SK-N-SH (cell line): ENCODE measurements around the gene SEC23IP. TPM values are rescaled to one million over a fixed set of nuclear protein-coding genes. Genes with fewer than 3 reads are reported as not detected.

Experiments used
- CTCF ChIA-PET: fragments of 300-600, 350-600 bp; formaldehyde crosslinking; extraction: SDS; loops from one replicate; lab custom pipeline; 2021; lab: Yijun Ruan, JAX
- POLR2A ChIA-PET: fragments of 350-600 bp; sonication (Branson Sonifier 250); formaldehyde crosslinking; extraction: SDS; loops from one replicate; lab custom pipeline; 2020; ENCODE audit warnings: antibody characterized with exemption, inconsistent platforms; lab: Yijun Ruan, JAX
- DNase-seq: peaks from one replicate; pipeline ENCODE4 v3.0.0; 2012
- H2AFZ ChIP-seq: fragments of 200-600 bp; sonication (generic); 2 replicates; pipeline ENCODE4 v1.8.1; 2016; ENCODE audit warnings: antibody characterized with exemption, mild to moderate bottlenecking, low read depth
- H3F3A ChIP-seq: fragments of 200-600 bp; sonication (generic); replicated peaks from 2 replicates; pipeline ENCODE3; 2016; ENCODE audit warnings: antibody characterized with exemption, mild to moderate bottlenecking; ENCODE audit not compliant: insufficient read depth
- H3K27ac ChIP-seq, 2 experiments: fragments of 200-500 bp in 1 of 2; fragments of 200-600 bp in 1 of 2; sonication (Bioruptor generic) in 1 of 2; sonication (generic), shearing (Covaris generic) in 1 of 2; 2 replicates each; pipeline versions ENCODE4 v1.5.1 to v1.6.1; 2014 to 2016; ENCODE audit warnings: low read depth in 2 of 2, inconsistent platforms in 1 of 2, low read length in 1 of 2, mild to moderate bottlenecking in 1 of 2, mixed read lengths in 1 of 2
- H3K27me3 ChIP-seq: fragments of 200-600 bp; sonication (generic), shearing (Covaris generic); 2 replicates; pipeline ENCODE4 v1.6.1; 2016; ENCODE audit warnings: mixed run types; ENCODE audit not compliant: insufficient read depth
- H3K36me3 ChIP-seq, 2 experiments: fragments of 200-500 bp in 1 of 2; fragments of 200-600 bp in 1 of 2; sonication (Bioruptor generic) in 1 of 2; sonication (generic) in 1 of 2; replicated peaks in 1 of 2; 2 replicates each; pipeline versions ENCODE3 to v1.5.1; 2014 to 2016; ENCODE audit warnings: low read length in 1 of 2, mild to moderate bottlenecking in 1 of 2; ENCODE audit not compliant: insufficient read depth in 2 of 2, control insufficient read depth in 1 of 2
- H3K4me1 ChIP-seq, 2 experiments: fragments of 200-500 bp in 1 of 2; fragments of 200-600 bp in 1 of 2; sonication (Bioruptor generic) in 1 of 2; sonication (generic), shearing (Covaris generic) in 1 of 2; 2 replicates each; pipeline versions ENCODE4 v1.5.1 to v1.6.1; 2014 to 2016; ENCODE audit warnings: low read depth in 1 of 2, low read length in 1 of 2, mixed run types in 1 of 2; ENCODE audit not compliant: insufficient read depth in 2 of 2, control insufficient read depth in 1 of 2
- H3K4me2 ChIP-seq: fragments of 200-600 bp; sonication (generic), shearing (Covaris generic); 2 replicates; pipeline ENCODE4 v1.6.1; 2017; ENCODE audit warnings: mixed run types
- H3K4me3 ChIP-seq, 2 experiments: fragments of 200-500 bp in 1 of 2; fragments of 200-600 bp in 1 of 2; sonication (Bioruptor generic) in 1 of 2; sonication (generic), shearing (Covaris generic) in 1 of 2; 2 replicates each; pipeline versions ENCODE4 v1.5.1 to v1.8.1; 2014 to 2016; ENCODE audit warnings: low read depth in 2 of 2, inconsistent platforms in 1 of 2, low read length in 1 of 2, mild to moderate bottlenecking in 1 of 2, mixed read lengths in 1 of 2, moderate library complexity in 1 of 2
- H3K79me2 ChIP-seq: fragments of 200-600 bp; sonication (generic); 2 replicates; pipeline ENCODE4 v1.8.1; 2017; ENCODE audit warnings: mild to moderate bottlenecking; ENCODE audit not compliant: insufficient read depth
- H3K9ac ChIP-seq: fragments of 200-600 bp; sonication (generic); 2 replicates; pipeline ENCODE4 v1.6.1; 2017; ENCODE audit warnings: mixed run types
- H3K9me2 ChIP-seq: fragments of 200-600 bp; sonication (generic); 2 replicates; pipeline ENCODE4 v1.6.1; 2017; ENCODE audit warnings: mixed run types
- H3K9me3 ChIP-seq: fragments of 200-600 bp; sonication (generic); 2 replicates; pipeline ENCODE4 v1.6.1; 2017; ENCODE audit warnings: mixed run types, mild to moderate bottlenecking, moderate library complexity
- H4K20me1 ChIP-seq: fragments of 200-600 bp; sonication (generic); 2 replicates; pipeline ENCODE4 v1.6.1; 2017; ENCODE audit warnings: mild to moderate bottlenecking, mixed run types; ENCODE audit not compliant: insufficient read depth
- ELF1 ChIP-seq: IDR thresholded peaks from 2 replicates; pipeline ENCODE4 v1.4.0; 2012
- EZH2phosphoT487 ChIP-seq: fragments of 200-600 bp; sonication (generic); IDR thresholded peaks from 2 replicates; pipeline ENCODE4 v1.6.1; 2017; ENCODE audit warnings: low read depth, mixed run types, mild to moderate bottlenecking, antibody characterized with exemption, moderate library complexity, borderline replicate concordance
- FOXJ3 ChIP-seq: sonication (generic); formaldehyde crosslinking; IDR thresholded peaks from 2 replicates; pipeline ENCODE4 v1.5.1; 2020; ENCODE audit warnings: mild to moderate bottlenecking, missing genetic modification reagents
- NFIC ChIP-seq: IDR thresholded peaks from 2 replicates; pipeline ENCODE4 v1.4.0; 2012; ENCODE audit warnings: borderline replicate concordance
- RAD21 ChIP-seq: IDR thresholded peaks from 2 replicates; pipeline ENCODE4 v1.6.1; 2012; ENCODE audit warnings: mild to moderate bottlenecking, low read length
- RCOR1 ChIP-seq: fragments of 150-350 bp; IDR thresholded peaks from 2 replicates; pipeline ENCODE4 v1.6.1; 2017; ENCODE audit warnings: antibody characterized with exemption, low read length
- RFX5 ChIP-seq: IDR thresholded peaks from 2 replicates; pipeline ENCODE4 v1.6.1; 2012; ENCODE audit warnings: mild to moderate bottlenecking, improper control_type of control experiment, low read length
- SIN3A ChIP-seq: IDR thresholded peaks from 2 replicates; pipeline ENCODE4 v1.6.1; 2012; ENCODE audit warnings: low read depth, mild to moderate bottlenecking, low read length, moderate library complexity, borderline replicate concordance
- SMC3 ChIP-seq: IDR thresholded peaks from 2 replicates; pipeline ENCODE4 v1.6.1; 2012; ENCODE audit warnings: low read depth, low read length, improper control_type of control experiment
- TEAD4 ChIP-seq: IDR thresholded peaks from 2 replicates; pipeline ENCODE4 v1.4.0; 2012; ENCODE audit warnings: mild to moderate bottlenecking, borderline replicate concordance; ENCODE audit not compliant: insufficient read depth
- YY1 ChIP-seq: IDR thresholded peaks from 2 replicates; pipeline ENCODE4 v1.4.0; 2012; ENCODE audit warnings: low read depth, mild to moderate bottlenecking
- WGBS: methylation state at CpG from one replicate; pipeline ENCODE4 v1.1.6; 2017; ENCODE audit warnings: low lambda C conversion rate; 5-methylcytosine and 5-hydroxymethylcytosine counted together
- polyA plus RNA-seq, 3 experiments: library from polyadenylated mRNA; depleted of rRNA; stranded (reverse); fragments of >200 nt; gene quantifications; 2 replicates each; pipeline ENCODE4 v1.2.3, GENCODE V29; 2012
- TF ChIP-seq, protein P1 (sequence below): fragments of 150-350 bp; IDR thresholded peaks from 2 replicates; pipeline ENCODE4 v1.6.1; 2016; ENCODE audit warnings: mild to moderate bottlenecking, low read depth, low read length
- TF ChIP-seq, protein P2 (sequence below): IDR thresholded peaks from 2 replicates; pipeline ENCODE4 v1.4.0; 2012; ENCODE audit warnings: low read depth
- TF ChIP-seq, protein P3 (sequence below): fragments of 200-600 bp; sonication (generic); IDR thresholded peaks from 2 replicates; pipeline ENCODE4 v1.6.1; 2017; ENCODE audit warnings: antibody characterized with exemption, mild to moderate bottlenecking, moderate library complexity

The SEC23IP gene
- polyA plus RNA-seq, 1 of the 3 experiments (the other 2 are of a cell fraction): 23.8 TPM

DNA sequence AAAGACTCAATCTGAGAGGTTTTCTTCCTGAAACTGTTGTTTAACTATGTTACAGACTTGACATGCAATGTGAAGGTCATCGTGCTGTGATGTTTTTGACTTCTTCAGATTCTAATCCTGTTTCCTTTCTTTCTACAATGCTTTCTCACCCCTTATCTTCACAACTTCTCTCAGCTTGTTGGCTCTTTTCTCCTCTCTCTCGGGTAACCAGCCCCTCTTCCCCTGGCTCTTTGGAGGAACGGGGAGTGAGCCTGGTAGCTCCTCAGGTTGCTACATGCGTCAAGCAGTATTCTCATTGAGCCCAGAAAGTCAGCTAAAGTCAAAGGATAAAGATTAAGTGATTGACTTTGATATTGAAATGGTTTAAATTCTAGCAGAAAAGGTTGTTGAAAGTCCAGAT is 40.1 kb downstream of the SEC23IP start:
- no peak overlapping the region for H3K9ac ChIP-seq
- 92% methylated on average over 4 of the region's 4 CpGs for WGBS
- H3F3A ChIP-seq: peaks cover 23% of the 10 kb centered on the region
- ChIA-PET POLR2A (no interaction called here), CTCF (interaction anchor here (0.6 to 2.3 kb wide), 15 partner anchors 9 to 882 kb away, joined by 3 to 10 read pairs (median 4); no protein-coding TSS in a partner anchor)
- no peak for DNase-seq
- H3K36me3 ChIP-seq: peaks cover 72 to 75% of the 10 kb centered on the region in 2 experiments
- no peaks in the 10 kb centered on the region for H4K20me1 ChIP-seq
- H2AFZ ChIP-seq: no peak overlapping the region
- H3K27ac ChIP-seq: no peak overlapping the region
- H3K27me3 ChIP-seq: no peaks in the 10 kb centered on the region
- no peaks in the 10 kb centered on the region for H3K9me2 ChIP-seq
- no peak overlapping the region for H3K4me2 ChIP-seq
- H3K79me2 ChIP-seq: no peaks in the 10 kb centered on the region
- H3K9me3 ChIP-seq: no peaks in the 10 kb centered on the region
- TF ChIP-seq EZH2phosphoT487 (no peak), ELF1 (no peak), SIN3A (no peak), RCOR1 (no peak), RFX5 (no peak), FOXJ3 (no peak), NFIC (no peak), TEAD4 (no peak), SMC3 (no peak)
- TF ChIP-seq, protein P1, sequence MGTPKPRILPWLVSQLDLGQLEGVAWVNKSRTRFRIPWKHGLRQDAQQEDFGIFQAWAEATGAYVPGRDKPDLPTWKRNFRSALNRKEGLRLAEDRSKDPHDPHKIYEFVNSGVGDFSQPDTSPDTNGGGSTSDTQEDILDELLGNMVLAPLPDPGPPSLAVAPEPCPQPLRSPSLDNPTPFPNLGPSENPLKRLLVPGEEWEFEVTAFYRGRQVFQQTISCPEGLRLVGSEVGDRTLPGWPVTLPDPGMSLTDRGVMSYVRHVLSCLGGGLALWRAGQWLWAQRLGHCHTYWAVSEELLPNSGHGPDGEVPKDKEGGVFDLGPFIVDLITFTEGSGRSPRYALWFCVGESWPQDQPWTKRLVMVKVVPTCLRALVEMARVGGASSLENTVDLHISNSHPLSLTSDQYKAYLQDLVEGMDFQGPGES: no peak
- TF ChIP-seq, protein P2, sequence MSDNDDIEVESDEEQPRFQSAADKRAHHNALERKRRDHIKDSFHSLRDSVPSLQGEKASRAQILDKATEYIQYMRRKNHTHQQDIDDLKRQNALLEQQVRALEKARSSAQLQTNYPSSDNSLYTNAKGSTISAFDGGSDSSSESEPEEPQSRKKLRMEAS: no peak
- no peaks in the 10 kb centered on the region for H3K4me1 ChIP-seq
- no peak overlapping the region for H3K4me3 ChIP-seq

DNA sequence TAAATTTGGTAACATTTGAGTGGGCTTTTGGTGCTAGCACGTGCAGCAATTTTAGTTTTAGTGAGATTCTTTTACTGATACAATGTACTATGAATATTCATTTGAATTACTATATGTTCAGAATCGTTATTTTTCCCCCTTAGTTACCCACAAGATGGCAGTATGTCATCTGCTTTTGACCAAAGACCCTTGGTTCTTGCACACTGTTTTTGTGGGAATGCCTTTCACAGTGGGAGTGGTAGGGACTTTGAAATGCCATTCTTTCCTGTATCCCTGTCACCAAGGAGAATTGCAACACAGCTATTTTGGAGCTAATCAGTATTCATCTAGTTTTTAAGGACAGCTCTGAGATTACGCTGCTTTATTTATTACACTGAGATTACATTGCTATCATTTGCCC is 40.6 kb downstream of the SEC23IP start:
- no peak overlapping the region for H3K9ac ChIP-seq
- H2AFZ ChIP-seq: no peak overlapping the region
- POLR2A ChIA-PET: no interaction called here
- H3K4me2 ChIP-seq: no peak overlapping the region
- H3F3A ChIP-seq: peaks cover 18% of the 10 kb centered on the region
- H3K9me3 ChIP-seq: no peaks in the 10 kb centered on the region
- no peaks in the 10 kb centered on the region for H3K79me2 ChIP-seq
- H3K4me1 ChIP-seq: no peaks in the 10 kb centered on the region
- peaks cover 71 to 72% of the 10 kb centered on the region in 2 experiments for H3K36me3 ChIP-seq
- no peaks in the 10 kb centered on the region for H4K20me1 ChIP-seq
- no peaks in the 10 kb centered on the region for H3K27me3 ChIP-seq
- TF ChIP-seq RAD21: peak; percentile 86
- TF ChIP-seq YY1: no peak
- TF ChIP-seq, protein P3, sequence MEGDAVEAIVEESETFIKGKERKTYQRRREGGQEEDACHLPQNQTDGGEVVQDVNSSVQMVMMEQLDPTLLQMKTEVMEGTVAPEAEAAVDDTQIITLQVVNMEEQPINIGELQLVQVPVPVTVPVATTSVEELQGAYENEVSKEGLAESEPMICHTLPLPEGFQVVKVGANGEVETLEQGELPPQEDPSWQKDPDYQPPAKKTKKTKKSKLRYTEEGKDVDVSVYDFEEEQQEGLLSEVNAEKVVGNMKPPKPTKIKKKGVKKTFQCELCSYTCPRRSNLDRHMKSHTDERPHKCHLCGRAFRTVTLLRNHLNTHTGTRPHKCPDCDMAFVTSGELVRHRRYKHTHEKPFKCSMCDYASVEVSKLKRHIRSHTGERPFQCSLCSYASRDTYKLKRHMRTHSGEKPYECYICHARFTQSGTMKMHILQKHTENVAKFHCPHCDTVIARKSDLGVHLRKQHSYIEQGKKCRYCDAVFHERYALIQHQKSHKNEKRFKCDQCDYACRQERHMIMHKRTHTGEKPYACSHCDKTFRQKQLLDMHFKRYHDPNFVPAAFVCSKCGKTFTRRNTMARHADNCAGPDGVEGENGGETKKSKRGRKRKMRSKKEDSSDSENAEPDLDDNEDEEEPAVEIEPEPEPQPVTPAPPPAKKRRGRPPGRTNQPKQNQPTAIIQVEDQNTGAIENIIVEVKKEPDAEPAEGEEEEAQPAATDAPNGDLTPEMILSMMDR: peak; percentile 69
- TF ChIP-seq SMC3: peak; percentile 52; the same call in 1 of the 2 replicates
- WGBS: 53% methylated on average over 3 of the region's 3 CpGs
- no peak overlapping the region for H3K27ac ChIP-seq
- H3K9me2 ChIP-seq: no peaks in the 10 kb centered on the region
- peak; percentile 60 for DNase-seq
- CTCF ChIA-PET: interaction anchor here (0.6 to 2.3 kb wide), 16 partner anchors 9 to 667 kb away, joined by 3 to 10 read pairs (median 3); no protein-coding TSS in a partner anchor
- peak overlapping the region in 1 of 2 experiments; percentile 17; a peak in 1 of 4 replicates for H3K4me3 ChIP-seq
